Stimulated activated CD8-positive, alpha-beta memory T cell treated with anti-CD3 and anti-CD28 coated beads, Interleukin-15, amount 100 ng/mL, for 48 hours (primary cell): ENCODE data around the gene ILDR1.
"Not testable (repeated sequence)": the region's sequence is repeated elsewhere in the genome, so short reads cannot be mapped to it uniquely, and the experiment has no call there.

Source experiments
- DNase-seq, 2 donors: peaks; one replicate each; pipeline ENCODE4 v3.0.0-alpha.2; 2020; ENCODE audit warnings: low read depth in 2 of 2

ILDR1 gene

GRCh38 chr3:121943431-121943830 is 78.6 kb downstream of the ILDR1 start:
- no peak for DNase-seq

DNA sequence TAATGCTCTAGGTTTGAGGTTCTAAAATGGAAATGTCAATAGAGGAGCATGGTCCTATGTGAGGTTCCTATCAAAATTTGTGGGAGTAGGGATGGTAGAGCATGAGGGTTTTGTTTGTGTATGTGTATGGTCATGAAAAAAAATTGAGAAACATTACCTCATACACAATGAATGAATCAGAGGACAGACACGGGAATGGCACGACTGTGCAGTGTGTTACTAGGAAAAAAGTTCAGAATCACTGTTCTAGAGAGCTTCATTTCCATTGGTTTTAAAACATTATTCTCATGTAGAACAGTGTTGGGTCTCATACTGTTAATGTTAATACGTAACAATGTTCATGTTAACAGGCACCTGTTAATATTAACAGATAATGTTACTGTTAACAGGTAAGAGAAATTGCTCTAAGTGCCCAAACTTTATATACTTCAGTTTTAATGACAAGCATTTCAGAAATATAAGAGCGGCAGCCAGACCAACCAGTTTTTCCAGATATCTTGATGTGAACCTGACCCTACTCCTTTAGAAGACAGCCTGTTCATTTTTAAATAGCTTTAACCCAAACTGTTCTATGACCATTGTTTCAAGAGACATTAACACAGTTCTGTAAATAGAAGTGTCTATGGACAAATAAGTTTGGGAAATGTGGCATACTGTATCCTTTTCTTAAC is 79.8 kb downstream of the ILDR1 start:
- no peak for DNase-seq

GRCh38 chr3:121941592-121941991 is 80.5 kb downstream of the ILDR1 start:
- DNase-seq, result no peak

- not testable (repeated sequence) for DNase-seq
Observed at GRCh38 chr3:121938141-121938855, 83.7 kb downstream of the ILDR1 start.
